Measurements from ENCODE around the gene RNF217.
"Not testable (repeated sequence)": the region's sequence is repeated elsewhere in the genome, so short reads cannot be mapped to it uniquely, and the experiment has no call there.

Gene RNF217

DNA sequence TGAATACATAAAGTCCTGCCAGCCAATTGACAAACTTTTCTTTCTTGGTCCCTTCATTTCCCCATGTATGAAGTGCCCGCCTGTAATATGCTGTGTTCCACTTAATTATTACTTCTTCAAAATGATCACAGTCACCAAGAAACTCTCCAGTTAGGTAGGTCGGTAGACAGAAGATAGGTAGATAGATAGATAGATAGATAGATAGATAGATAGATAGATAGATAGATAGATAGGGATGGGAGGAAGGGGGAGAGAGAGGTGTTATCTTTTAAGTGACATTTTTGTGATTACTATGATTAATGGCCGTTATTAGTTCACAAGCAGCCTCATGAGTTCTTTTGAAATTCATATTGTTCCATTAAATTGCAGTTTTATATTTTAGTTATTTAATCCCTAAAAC lies 111.9 kb downstream of the RNF217 start:
- Histone ChIP-seq H3K9me3 (ENCODE audit: low read depth, low read length) (no peaks in the 10 kb centered on the region), H3K27ac (no peak overlapping the region), H3K4me3 (no peak overlapping the region), H3K9ac (ENCODE audit: insufficient read length) (no peak overlapping the region), H3K36me3 (ENCODE audit: insufficient read depth, low read length) (0 out of 2 replicates have a peak, but pooled peaks cover 3% of the 10 kb centered on the region)
- DNase-seq (ENCODE audit: low read depth, low spot score), result no peak
- TF ChIP-seq EZH2 (IDR thresholded peaks at IDR 0.05), result no peak
- no peak for TF ChIP-seq POLR2AphosphoS5 (IDR thresholded peaks at IDR 0.05; ENCODE audit: borderline replicate concordance, low read depth, low read length)
- TF ChIP-seq FOXP2 (optimal IDR thresholded peaks at IDR 0.05; ENCODE audit: control extremely low read depth, extremely low read length, insufficient read depth), result no peak

DNA sequence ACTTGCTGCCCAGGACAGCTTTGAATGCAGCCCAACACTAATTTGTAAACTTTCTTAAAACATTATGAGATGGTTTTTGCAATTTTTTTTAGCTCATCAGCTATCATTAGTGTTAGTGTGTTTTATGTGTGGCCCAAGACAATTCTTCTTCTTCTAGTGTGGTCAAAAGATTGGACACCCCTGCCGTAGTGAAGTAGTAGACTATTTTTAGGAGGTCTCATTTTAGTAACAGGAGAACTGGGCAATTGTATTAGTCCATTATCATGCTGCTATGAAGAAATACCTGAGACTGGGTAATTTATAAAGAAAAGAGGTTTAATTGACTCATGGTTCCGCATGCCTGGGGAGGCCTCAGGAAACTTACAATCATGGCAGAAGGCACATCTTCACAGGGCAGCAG lies 112.8 kb downstream of the RNF217 start:
- not testable (repeated sequence) for H3K27ac ChIP-seq; H3K36me3 ChIP-seq (ENCODE audit: insufficient read depth, low read length); H3K9ac ChIP-seq (ENCODE audit: insufficient read length); H3K9me3 ChIP-seq (ENCODE audit: low read depth, low read length); H3K4me3 ChIP-seq; DNase-seq (ENCODE audit: low read depth, low spot score)

DNA sequence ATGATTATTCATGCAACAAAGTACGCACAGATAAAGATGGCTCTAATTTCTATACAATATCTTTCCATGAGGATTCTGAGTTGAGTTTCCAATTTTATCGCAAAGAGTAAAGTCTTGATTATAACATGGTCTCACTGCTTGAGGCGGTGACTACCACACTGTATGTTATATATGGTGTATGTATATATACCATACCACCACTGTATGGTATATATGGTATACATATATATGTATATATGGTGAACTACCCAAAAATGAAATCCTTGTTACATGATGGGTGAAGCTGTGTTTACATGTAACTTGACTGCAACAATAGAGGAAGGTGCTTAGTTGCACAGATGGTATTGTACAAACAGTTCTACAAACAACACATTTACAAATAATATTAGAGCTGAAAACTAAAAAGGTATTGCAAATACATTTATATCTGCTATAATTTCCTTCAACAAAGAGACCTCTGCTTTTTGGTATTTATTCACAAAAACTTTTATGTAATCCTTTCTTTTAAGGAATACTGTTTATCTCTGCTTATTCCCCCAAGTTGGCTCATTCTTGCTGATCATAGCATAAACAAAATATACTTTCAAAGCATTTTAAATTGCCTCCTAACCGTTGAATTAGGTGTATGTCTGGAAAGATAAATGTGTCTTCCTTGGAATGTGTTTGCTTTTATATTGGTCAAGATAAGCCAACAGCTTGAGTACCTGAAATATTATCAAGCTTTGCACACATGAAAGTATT lies 113.7 kb downstream of the RNF217 start:
- no peak for DNase-seq (ENCODE audit: low read depth, low spot score)
- 0 out of 2 replicates have a peak, but pooled peaks cover 3% of the 10 kb centered on the region for H3K36me3 ChIP-seq (ENCODE audit: insufficient read depth, low read length)
- H3K9me3 ChIP-seq (ENCODE audit: low read depth, low read length), result no peaks in the 10 kb centered on the region
- H3K9ac ChIP-seq (ENCODE audit: insufficient read length), result no peak overlapping the region
- no peak overlapping the region for H3K27ac ChIP-seq
- no peak for TF ChIP-seq POLR2AphosphoS5 (IDR thresholded peaks at IDR 0.05; ENCODE audit: borderline replicate concordance, low read depth, low read length)
- TF ChIP-seq FOXP2 (optimal IDR thresholded peaks at IDR 0.05; ENCODE audit: control extremely low read depth, extremely low read length, insufficient read depth), result no peak
- no peak for TF ChIP-seq EZH2 (IDR thresholded peaks at IDR 0.05)
- no peak overlapping the region for H3K4me3 ChIP-seq

DNA sequence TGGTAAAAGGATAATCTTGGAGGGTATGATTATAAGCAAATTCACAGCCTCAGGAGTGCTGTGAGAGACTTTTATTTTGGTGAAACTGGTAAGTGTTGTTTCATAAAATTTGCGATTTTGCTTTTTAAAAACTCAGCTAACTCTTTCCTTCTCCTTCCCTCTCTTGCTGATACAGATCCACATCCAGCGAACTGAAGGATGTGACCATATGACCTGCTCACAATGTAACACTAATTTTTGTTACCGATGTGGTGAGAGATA lies 114.2 kb downstream of the RNF217 start:
- H3K36me3 ChIP-seq (ENCODE audit: insufficient read depth, low read length), result 0 out of 2 replicates have a peak, but pooled peaks cover 3% of the 10 kb centered on the region
- DNase-seq (ENCODE audit: low read depth, low spot score), result no peak
- H3K9ac ChIP-seq (ENCODE audit: insufficient read length), result no peak overlapping the region
- TF ChIP-seq POLR2AphosphoS5 (IDR thresholded peaks at IDR 0.05; ENCODE audit: borderline replicate concordance, low read depth, low read length) (no peak), EZH2 (IDR thresholded peaks at IDR 0.05) (no peak), FOXP2 (optimal IDR thresholded peaks at IDR 0.05; ENCODE audit: control extremely low read depth, extremely low read length, insufficient read depth) (no peak)
- H3K9me3 ChIP-seq (ENCODE audit: low read depth, low read length), result no peaks in the 10 kb centered on the region
- H3K27ac ChIP-seq, result no peak overlapping the region
- no peak overlapping the region for H3K4me3 ChIP-seq

DNA sequence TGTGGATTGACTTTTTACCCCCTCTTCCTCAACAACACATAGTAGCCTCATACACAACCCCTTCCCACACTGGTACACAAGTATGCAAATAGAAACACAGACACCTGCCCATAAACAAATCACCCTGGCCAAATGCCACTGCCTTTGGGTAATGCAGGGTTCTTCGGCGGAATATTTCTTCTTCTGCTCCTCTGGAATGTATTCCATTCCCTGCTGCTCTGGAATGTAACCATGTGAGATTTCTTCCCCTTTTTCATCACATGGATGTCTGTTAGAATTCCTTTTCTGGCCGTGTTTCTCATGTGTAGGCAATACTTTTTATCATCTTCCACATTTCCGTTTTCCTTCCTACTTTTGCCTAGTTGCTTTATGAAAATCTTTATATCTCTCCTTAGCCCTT lies 115.2 kb downstream of the RNF217 start:
- H3K9me3 ChIP-seq (ENCODE audit: low read depth, low read length), result no peaks in the 10 kb centered on the region
- H3K27ac ChIP-seq, result peak overlapping the region; percentile 59
- H3K4me3 ChIP-seq, result no peak overlapping the region
- DNase-seq (ENCODE audit: low read depth, low spot score), result no peak
- no peak overlapping the region for H3K9ac ChIP-seq (ENCODE audit: insufficient read length)
- H3K36me3 ChIP-seq (ENCODE audit: insufficient read depth, low read length), result 0 out of 2 replicates have a peak, but pooled peaks cover 3% of the 10 kb centered on the region
- TF ChIP-seq EZH2 (IDR thresholded peaks at IDR 0.05) (no peak), FOXP2 (optimal IDR thresholded peaks at IDR 0.05; ENCODE audit: control extremely low read depth, extremely low read length, insufficient read depth) (no peak), POLR2AphosphoS5 (IDR thresholded peaks at IDR 0.05; ENCODE audit: borderline replicate concordance, low read depth, low read length) (no peak)

DNA sequence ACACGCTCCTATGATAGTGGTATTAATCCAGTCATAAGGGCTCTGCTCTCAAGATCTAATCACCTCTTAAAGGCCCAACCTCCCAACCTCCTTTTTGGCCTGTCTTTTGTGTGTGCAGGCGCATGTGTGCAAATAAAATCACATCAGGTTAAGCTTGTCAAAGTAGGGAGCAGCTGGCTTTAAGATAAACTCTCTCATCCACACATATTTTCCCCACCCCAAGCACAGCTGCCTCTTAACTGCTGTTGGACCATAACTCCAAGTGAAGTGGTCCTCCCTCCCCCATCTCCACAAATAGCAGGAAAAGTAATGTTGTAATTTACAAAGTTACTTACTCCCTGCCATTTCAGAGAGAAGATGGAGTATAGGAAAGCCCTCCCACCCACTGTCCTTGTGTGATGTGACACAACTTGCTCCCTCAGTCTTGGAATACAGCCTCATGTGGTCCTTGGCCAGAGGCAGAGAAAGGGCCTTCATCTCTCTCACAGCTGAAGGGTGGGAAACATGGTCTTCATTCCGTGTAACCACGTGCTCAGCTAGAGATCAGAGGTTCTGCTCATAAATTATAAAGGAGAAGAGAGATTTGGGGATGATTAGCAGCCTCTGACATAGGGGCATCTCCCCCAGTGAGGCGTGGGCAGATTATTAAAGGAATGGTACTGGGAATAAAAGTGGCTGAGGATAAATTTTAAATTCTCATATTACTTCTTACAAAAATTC lies 116.5 kb downstream of the RNF217 start:
- no peak overlapping the region for H3K4me3 ChIP-seq
- DNase-seq (ENCODE audit: low read depth, low spot score), result no peak
- TF ChIP-seq FOXP2 (optimal IDR thresholded peaks at IDR 0.05; ENCODE audit: control extremely low read depth, extremely low read length, insufficient read depth), result no peak
- no peak for TF ChIP-seq EZH2 (IDR thresholded peaks at IDR 0.05)
- no peak for TF ChIP-seq POLR2AphosphoS5 (IDR thresholded peaks at IDR 0.05; ENCODE audit: borderline replicate concordance, low read depth, low read length)
- no peak overlapping the region for H3K27ac ChIP-seq
- H3K9me3 ChIP-seq (ENCODE audit: low read depth, low read length), result no peaks in the 10 kb centered on the region
- H3K9ac ChIP-seq (ENCODE audit: insufficient read length), result no peak overlapping the region
- peaks cover 9% of the 10 kb centered on the region for H3K36me3 ChIP-seq (ENCODE audit: insufficient read depth, low read length)

DNA sequence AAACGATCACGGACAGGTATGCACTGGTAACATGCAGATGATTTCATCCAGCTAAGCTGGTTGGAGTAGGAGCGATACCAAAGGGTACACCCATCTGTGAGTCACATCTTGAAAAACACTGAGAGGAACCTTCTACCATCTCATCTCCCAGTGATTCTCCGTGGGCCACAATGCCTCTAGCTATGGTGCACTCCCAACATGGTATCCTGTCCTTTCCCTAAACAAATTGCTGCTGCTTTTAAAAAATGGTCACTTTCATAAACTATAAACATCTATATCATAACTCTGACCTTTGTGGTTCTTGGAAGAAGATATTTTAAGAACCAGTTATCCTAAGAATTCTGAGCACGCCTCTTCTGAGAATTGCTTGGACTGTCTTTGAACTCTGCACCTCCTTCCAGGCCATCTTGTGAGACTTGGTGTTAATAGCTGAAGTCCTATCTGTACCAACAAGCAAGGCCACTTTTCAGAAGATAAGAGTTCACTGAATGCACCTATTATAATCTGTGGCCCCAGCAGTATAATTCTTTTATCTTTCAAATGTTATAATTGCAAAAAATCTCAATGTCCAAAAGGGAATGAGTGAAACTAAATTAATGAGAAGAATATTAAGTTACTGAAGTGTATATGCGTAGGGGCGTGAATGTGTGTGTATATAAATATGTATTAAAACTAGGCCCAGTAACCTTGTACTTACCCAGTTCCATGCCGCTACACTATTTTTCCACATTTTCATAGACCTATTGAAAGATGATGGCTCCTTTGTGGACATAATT lies 120.9 kb downstream of the RNF217 start:
- Histone ChIP-seq H3K4me3 (no peak overlapping the region), H3K9ac (ENCODE audit: insufficient read length) (no peak overlapping the region), H3K9me3 (ENCODE audit: low read depth, low read length) (no peaks in the 10 kb centered on the region), H3K27ac (no peak overlapping the region), H3K36me3 (ENCODE audit: insufficient read depth, low read length) (peaks cover 6% of the 10 kb centered on the region)
- TF ChIP-seq FOXP2 (optimal IDR thresholded peaks at IDR 0.05; ENCODE audit: control extremely low read depth, extremely low read length, insufficient read depth) (no peak), POLR2AphosphoS5 (IDR thresholded peaks at IDR 0.05; ENCODE audit: borderline replicate concordance, low read depth, low read length) (no peak), EZH2 (IDR thresholded peaks at IDR 0.05) (no peak)
- no peak for DNase-seq (ENCODE audit: low read depth, low spot score)

DNA sequence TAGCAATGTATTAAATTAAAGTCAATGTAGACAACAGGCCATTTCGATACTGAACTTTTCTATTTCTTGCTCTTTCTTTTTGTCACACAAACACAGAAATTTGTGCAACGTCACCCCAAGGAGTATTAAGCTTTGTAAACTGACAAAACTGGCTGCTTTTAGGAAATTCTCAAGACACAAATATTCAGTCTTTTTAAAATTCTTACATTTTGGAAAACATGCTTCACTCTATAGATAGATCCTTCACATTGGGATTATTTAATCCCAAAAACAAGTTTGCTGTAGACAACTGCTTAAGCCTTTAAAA lies 121.4 kb downstream of the RNF217 start:
- DNase-seq (ENCODE audit: low read depth, low spot score), result no peak
- TF ChIP-seq POLR2AphosphoS5 (IDR thresholded peaks at IDR 0.05; ENCODE audit: borderline replicate concordance, low read depth, low read length) (no peak), EZH2 (IDR thresholded peaks at IDR 0.05) (no peak), FOXP2 (optimal IDR thresholded peaks at IDR 0.05; ENCODE audit: control extremely low read depth, extremely low read length, insufficient read depth) (no peak)
- H3K27ac ChIP-seq, result no peak overlapping the region

More for the DNA sequence above, 121.4 kb downstream of the RNF217 start:
- peaks cover 6% of the 10 kb centered on the region for H3K36me3 ChIP-seq (ENCODE audit: insufficient read depth, low read length)
- no peak overlapping the region for H3K4me3 ChIP-seq
- H3K9me3 ChIP-seq (ENCODE audit: low read depth, low read length), result no peaks in the 10 kb centered on the region
- no peak overlapping the region for H3K9ac ChIP-seq (ENCODE audit: insufficient read length)

Measured in SK-N-MC (cell line).